GM15510 (cell line): ENCODE results near the gene TEX38.

Experiments
- POLR2A ChIP-seq: IDR thresholded peaks from 3 replicates; pipeline ENCODE4 v1.6.1; 2011; ENCODE audit warnings: borderline replicate concordance; ENCODE audit not compliant: insufficient read length; ENCODE audit errors: extremely low read depth

The TEX38 gene

DNA sequence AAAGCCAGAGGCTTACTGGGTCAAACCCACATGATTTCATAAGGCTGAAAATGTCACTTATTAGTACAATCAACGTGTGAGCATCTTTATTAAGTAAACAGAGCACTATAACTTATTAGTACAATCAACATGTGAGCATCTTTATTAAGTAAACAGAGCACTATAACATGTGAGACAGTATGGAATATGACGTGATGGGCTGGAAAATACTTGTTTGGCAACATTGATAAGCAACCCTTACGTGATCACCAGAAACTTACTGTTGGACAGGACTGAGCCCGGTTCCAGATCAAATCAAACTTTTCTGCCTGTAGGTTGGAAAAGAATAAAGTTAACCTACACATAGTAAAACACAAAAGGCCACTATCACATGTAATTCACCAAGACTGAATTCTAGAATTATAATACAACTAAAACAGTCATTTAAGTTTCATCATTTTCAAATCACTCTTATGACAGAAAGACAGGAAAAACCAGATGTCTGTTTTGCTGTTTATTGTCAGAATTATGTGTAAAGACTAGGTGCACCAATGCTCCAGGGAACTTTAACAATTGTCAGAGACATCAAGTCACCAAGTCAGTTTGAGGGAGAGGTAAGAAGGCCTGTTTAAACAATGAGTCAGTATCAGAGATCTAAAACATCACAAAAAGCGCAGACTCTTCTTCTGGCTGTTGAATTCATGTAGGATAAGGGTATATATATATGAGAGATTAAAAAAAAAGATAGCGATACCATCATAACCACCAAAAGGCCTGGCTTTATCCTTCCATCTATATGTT, 19.1 kb upstream of the TEX38 start:
- no peak for TF ChIP-seq POLR2A

DNA sequence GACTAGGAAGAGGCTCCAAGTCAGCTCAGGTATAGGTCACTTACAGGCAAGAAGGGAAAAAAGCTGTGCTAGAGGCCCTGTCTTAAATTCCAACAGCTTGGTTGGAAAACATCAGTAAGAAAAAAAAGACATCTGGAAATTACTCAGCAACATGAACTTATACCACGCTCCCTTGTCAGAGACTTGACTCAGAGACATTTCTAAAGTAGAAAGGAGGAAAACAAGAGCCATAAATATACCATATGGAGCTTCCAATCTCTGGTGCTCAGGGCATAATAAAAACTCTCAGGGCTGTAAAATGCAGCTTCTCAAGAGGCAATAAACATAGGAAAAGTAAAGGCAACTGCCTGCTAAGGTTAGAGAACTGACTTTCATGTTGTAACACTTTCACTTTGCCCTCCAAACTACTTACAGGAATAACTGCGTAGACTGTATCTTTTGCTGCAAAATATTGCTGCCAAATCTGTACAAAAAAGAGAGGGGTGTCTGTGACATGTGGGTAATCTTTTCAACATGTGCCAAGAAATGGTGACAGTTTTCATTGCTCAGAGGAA, 18.2 kb upstream of the TEX38 start:
- TF ChIP-seq POLR2A = no peak

DNA sequence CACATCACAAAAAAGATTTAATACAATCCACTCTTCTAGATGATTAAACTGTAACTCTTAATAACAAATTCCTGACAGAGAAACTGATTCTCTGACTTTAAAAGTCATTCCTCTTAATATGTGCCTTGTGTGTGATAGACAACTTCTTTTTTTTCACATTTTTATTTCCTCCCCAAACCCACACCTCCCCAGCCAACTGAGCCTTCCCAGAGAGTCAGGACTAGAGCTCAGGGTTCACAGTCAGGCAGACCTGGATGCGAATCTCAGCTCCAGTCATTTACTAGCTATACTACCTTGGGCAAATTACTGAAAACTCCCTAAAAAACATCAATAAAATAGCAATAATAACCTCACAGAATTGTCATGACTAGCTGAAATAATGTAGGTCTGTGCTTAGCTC, 17.6 kb upstream of the TEX38 start:
- TF ChIP-seq POLR2A = no peak

DNA sequence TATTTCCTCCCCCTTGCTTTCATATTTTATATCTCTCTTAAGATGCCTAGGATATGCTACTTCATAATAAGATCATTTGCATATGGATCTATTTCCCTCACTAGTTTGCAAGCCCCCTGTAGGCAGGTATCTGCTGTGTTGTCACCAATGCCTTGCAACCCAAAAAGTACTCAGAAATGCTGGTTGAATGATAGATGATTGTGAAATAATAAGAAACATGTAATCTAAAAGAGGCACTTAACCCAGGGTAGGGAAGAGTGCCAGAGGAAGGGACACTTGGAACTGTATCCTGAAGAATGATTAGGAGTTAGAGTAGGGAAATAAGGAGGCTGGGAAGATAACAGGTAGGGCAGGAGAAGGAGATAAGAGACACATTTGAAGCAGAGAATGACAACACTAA, 15.8 kb upstream of the TEX38 start:
- no peak for TF ChIP-seq POLR2A

DNA sequence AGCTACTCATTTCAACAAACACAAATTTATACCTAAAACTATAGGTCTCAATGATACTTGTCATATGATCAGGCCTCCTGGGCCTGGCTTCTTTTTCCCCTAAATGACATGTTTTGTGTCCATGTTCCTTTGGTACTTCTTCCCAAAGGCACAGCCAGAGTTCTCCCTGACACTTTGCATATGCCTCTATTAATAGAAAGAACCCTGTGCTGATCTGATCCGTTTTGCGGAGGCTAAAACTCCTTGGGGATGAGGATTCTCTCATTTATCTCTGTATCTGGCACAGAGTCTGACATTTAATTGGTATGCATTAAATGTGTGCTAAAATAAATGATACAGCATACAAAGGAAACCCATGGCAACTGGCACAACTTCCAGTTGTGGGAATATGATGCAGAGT, 15.0 kb upstream of the TEX38 start:
- no peak for TF ChIP-seq POLR2A

DNA sequence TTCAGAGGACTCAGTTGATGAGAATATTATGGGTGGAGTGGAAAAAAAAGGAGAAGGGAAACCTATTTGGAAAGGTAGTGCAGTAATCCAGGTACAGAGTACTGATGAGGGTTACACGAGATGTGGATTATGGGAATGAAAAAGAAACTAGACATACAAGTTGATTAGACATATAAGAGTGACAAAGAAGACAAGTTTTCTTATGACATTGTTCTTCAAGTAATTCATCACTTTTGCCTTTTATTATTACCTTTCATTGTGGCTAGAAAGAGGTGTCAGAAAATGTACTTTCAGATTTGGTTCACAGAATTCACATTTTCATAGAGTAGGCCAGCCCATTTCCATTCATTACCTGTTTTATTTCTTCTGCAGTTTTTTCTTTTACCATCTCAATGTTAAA, 13.9 kb upstream of the TEX38 start:
- no peak for TF ChIP-seq POLR2A

DNA sequence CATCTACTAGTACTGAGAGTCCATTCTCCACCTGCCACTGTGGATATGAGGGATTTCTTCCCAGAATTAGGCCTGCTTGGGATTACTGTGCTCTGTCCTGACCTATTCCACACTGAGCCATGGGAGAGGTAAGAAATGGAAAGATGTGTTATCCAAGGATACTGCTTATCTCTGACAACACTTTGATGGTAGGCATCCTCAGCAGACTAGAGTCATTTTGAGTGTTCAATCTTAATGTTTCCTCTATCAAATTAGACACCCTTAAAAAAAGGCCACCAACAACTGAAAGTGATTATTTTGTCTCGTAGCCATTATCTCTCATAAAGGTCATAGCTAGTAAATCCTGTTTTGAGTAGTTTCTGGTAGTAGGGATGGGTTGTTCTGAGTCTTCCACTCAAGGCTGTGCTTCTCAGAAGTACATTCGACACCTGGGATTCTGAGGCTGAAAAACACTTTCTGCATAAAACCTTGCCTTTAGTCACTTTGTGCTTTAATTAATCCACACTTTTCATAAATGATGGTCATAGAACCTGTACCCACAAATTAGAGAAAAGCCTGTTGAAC, 12.3 kb upstream of the TEX38 start:
- no peak for TF ChIP-seq POLR2A

DNA sequence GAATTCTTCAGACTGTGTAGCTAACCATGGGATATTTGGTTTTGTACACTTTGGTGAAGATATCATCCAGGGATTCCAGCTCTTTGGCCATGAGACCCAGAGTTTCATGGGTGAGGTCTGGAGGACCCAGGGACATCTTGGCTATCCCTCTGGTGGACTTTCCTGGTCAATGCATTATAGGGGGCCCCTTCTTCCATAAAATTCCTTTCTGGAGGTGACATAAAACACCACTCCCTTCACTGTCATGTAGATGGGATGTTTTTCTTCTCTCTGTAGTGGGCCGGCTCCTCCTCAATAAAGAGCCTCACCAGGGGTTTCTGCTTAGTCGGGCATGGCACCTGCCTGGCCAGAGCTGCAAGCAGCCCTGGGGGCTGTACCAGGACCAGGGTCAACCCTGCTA, 5.7 kb upstream of the TEX38 start:
- no peak for TF ChIP-seq POLR2A

DNA sequence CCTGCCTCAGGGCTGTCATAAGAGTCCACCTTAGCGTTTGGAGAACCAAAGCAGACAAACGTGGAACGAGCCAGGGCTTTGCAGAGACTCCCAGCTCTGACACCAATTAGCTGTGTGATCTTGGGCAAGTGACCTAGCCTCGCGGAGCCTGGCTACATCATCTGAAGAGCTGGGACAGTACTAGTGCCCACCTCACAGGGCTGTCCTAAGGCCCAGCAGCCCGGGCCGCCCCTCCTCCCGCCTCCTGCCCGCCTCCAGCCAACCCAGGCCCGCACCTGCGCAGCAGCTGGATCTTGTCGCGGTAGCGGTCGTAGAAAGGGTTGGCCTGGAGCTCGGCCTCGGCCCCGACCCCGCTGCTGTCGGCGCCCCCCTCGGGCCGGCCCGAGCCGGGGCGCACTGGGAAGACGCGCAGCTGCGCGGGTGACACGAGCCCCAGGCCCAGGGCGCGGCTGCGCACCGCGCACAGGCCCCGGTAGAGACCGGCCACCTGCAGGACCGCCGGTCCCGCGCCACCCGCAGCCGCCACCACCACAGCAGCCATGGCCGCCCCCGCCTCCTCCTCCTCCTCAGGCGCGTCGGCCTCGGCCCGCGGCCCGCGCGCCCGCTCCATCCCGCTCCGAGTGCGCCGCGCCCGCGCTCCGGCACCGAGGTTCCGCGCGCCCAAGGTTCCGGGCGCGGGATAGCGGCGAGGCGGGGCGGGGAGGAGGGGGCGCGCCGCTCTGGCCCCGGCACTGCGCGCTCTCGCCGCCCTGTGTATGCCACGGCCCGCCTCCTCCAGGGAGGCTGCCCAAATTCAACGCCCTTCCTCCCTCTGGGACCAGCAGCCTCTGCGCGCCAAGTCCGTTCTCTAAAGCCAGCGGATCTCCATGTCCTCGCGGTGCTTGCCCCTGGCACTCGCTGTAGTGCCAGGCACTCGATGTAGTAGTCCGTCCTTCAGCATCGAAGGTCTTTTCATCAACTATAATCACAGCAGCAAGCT, 3.6 kb upstream of the TEX38 start, which contains the start of gene ATPAF1:
Gene ATPAF1, minus strand, starts transcription at position 583 of the 979 bp plus-strand sequence. Its CDS starts 42 bp downstream, at position 541.
- TF ChIP-seq POLR2A = peak; percentile 74

DNA sequence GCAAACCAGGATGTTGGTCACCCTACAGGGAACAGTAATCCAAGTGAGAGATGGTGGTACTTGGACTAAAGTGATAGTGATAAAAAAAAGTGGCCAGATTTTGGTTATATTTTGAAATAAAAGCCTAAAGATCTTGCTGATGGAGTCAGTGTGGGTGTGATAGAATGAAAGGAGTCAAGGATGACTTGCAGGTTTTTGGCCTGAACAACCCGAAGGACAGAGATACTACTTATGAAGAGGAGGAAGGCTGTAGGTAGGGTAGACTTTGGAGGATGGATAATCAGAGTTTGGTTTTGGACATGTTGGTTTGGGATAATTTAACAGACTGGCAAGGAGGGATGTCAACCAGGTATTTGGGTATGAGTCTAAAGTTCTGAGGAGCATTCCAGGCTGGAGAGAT, 1.5 kb upstream of the TEX38 start:
- no peak for TF ChIP-seq POLR2A

DNA sequence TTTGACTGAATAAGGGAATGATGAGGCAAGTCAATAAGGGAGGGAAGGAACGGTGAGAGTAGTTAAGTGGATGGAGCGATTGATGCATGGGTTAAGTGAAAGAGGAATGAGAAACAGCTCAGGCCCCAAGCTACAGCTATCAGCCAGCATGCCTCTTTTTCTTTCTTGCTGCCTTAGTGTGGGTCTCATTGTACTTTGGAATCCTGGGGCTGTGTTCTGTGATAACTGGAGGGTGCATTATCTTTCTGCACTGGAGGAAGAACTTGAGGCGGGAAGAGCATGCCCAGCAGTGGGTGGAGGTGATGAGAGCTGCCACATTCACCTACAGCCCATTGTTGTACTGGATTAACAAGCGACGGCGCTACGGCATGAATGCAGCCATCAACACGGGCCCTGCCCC, 1.0 kb downstream of the TEX38 start:
- no peak for TF ChIP-seq POLR2A

DNA sequence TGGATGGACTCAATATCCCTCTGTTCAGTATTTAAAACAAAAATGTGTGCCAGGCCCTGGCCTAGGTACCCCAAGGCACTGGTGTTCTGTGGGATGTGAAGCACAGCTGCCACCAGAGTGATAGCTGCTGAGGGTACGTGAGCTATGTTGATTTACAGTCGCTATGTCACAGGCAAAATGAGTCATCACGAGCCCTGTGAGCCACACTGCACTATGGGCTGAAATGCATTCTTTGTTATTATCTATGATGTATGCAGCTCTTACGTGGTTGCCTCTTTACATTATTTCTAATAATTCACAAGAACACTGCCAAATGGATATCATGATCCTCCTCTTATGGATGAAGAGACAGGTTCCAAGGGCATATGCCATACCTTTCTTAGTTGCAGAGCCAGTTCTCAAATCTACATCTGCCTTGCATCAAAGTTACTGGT, 2.1 kb downstream of the TEX38 start:
- TF ChIP-seq POLR2A = no peak

DNA sequence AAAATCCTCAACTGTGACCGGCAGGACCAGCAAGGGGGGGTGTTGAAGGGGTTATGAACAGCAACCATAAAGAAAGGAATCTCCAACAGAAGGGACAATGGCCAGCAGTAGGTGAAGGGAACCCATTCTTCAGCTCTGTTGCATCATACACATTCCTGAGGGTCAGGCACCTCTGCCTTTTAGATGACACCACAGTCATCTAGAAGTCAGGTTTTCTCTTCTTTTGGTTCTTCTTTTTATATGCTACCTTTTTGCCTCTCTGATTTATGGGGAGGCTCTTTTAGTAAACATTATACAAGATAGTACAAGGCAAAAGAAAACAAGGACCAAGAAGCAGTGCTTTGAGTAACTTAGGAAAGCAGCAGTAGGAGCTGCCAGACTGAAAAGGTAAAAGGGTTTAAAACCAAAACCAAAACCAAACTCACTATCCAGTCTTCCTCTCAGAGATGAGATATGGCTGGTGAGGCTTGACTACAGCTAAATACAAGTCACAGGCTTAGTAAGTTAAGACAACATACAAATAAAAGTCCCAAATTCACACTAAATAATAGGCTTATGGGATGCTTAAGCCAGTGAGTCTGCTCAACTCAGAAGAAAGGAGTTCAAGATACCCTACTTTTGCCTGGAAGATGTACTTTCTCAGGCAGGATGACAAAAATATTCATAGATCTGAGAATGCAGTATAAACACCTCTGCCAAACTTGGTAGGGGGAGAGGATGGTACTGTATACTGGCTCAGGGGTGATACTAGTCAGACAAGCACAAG, 4.1 kb downstream of the TEX38 start:
- no peak for TF ChIP-seq POLR2A

DNA sequence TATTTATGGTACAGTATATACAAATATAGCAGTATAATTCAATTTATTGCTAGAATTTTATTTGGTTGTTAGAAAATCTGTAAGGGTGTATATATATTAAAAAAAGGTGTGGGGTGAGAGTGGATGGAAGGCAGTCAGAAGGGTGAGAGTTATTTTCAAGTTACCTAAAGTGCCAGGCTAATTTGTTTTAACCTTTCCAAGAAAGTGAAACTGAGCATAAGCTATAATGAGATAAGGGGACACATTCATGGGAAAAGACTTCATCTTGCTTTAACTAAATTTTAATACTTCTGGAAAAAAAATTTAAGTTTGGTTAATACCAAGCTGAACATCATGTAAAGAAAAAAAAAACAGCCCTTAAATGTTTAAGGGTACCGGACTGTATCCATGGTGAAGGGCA, 4.9 kb downstream of the TEX38 start:
- TF ChIP-seq POLR2A = no peak
